ENCODE data around the gene CCDC15.

CCDC15 gene

DNA sequence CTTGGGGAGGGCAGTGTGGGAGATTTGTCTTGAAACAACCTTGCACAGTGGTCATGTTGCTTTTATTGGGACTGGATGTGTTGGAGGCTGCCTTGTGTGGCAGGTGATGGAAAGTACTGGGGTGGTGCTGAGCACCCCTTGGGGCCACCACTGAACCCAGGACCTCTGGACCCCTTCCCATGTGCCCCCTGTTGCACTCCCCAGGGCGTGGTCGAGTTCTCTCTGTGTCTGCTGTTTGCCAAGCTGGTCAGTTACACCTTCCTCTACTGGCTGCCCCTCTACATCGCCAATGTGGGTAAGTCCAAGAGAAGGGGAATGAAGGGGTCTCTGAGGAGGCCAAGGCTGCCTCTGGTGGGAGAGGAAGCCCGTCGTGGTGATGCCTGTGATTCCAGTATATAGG, 128.0 kb downstream of the CCDC15 start:
- in situ Hi-C loops (cut with MboI; ENCODE audit: low sequenced_read_pairs, unreplicated experiment), result no loop called here
- no peak for DNase-seq (ENCODE audit: low spot score)
- TF ChIP-seq, protein P1, sequence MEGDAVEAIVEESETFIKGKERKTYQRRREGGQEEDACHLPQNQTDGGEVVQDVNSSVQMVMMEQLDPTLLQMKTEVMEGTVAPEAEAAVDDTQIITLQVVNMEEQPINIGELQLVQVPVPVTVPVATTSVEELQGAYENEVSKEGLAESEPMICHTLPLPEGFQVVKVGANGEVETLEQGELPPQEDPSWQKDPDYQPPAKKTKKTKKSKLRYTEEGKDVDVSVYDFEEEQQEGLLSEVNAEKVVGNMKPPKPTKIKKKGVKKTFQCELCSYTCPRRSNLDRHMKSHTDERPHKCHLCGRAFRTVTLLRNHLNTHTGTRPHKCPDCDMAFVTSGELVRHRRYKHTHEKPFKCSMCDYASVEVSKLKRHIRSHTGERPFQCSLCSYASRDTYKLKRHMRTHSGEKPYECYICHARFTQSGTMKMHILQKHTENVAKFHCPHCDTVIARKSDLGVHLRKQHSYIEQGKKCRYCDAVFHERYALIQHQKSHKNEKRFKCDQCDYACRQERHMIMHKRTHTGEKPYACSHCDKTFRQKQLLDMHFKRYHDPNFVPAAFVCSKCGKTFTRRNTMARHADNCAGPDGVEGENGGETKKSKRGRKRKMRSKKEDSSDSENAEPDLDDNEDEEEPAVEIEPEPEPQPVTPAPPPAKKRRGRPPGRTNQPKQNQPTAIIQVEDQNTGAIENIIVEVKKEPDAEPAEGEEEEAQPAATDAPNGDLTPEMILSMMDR (IDR thresholded peaks at IDR 0.05; ENCODE audit: borderline replicate concordance, control extremely low read depth, extremely low read depth, insufficient read depth, missing control alignments), result no peak

GRCh38 chr11:125082611-125083311, 128.8 kb downstream of the CCDC15 start:
- TF ChIP-seq, protein P1 (IDR thresholded peaks at IDR 0.05; ENCODE audit: borderline replicate concordance, control extremely low read depth, extremely low read depth, insufficient read depth, missing control alignments), result no peak
- in situ Hi-C loops (cut with MboI; ENCODE audit: low sequenced_read_pairs, unreplicated experiment), result no loop called here
- DNase-seq (ENCODE audit: low spot score), result peak; percentile 17

- DNase-seq (ENCODE audit: low spot score), result peak; percentile 21
- in situ Hi-C loops (cut with MboI; ENCODE audit: low sequenced_read_pairs, unreplicated experiment), result no loop called here
Measured at GRCh38 chr11:125083312-125084056, 129.5 kb downstream of the CCDC15 start.

GRCh38 chr11:125084057-125084416, 130.0 kb downstream of the CCDC15 start:
- TF ChIP-seq, protein P1 (IDR thresholded peaks at IDR 0.05; ENCODE audit: borderline replicate concordance, control extremely low read depth, extremely low read depth, insufficient read depth, missing control alignments), result no peak
- DNase-seq (ENCODE audit: low spot score), result peak; percentile 18
- in situ Hi-C loops (cut with MboI; ENCODE audit: low sequenced_read_pairs, unreplicated experiment), result no loop called here

More at GRCh38 chr11:125083312-125084056, 129.5 kb downstream of the CCDC15 start:
- TF ChIP-seq, protein P1 (IDR thresholded peaks at IDR 0.05; ENCODE audit: borderline replicate concordance, control extremely low read depth, extremely low read depth, insufficient read depth, missing control alignments), result no peak

GRCh38 chr11:125084761-125085231, 130.8 kb downstream of the CCDC15 start:
- TF ChIP-seq, protein P1 (IDR thresholded peaks at IDR 0.05; ENCODE audit: borderline replicate concordance, control extremely low read depth, extremely low read depth, insufficient read depth, missing control alignments), result no peak
- in situ Hi-C loops (cut with MboI; ENCODE audit: low sequenced_read_pairs, unreplicated experiment), result no loop called here
- peak; percentile 27 for DNase-seq (ENCODE audit: low spot score)

DNA sequence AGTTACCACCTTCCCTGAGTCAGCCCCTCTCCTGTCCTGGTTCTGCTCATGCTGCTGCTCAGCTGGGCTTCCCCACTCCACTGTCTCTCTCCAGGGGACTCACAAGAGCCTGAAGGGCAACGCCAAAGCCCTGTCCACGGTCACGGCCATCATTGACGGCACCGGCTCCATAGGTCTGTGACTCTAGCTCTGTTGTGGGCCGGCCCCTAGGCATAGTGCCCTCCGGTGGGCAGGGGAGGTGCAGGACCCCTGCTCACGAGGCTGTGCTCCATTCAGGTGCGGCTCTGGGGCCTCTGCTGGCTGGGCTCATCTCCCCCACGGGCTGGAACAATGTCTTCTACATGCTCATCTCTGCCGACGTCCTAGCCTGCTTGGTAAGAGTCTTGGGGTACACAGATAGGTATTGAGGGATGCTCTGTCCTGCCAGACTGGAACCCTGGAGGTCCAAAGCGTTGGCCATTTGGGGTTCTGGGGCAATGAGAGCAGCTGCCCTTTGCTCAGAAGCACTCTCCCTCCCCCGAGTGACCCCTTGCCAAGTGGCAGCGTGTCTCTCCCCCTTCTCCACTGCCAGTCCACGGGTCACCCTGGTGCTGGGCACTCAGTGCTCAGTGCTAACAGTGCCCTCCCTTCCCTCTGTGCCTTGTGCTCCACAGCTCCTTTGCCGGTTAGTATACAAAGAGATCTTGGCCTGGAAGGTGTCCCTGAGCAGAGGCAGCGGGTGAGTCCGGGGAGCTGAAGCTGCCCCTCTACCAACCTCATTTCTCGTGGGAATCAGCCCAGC, 131.5 kb downstream of the CCDC15 start:
- in situ Hi-C loops (cut with MboI; ENCODE audit: low sequenced_read_pairs, unreplicated experiment), result no loop called here
- TF ChIP-seq, protein P1 (IDR thresholded peaks at IDR 0.05; ENCODE audit: borderline replicate concordance, control extremely low read depth, extremely low read depth, insufficient read depth, missing control alignments), result no peak
- DNase-seq (ENCODE audit: low spot score), result peak; percentile 31

All from GM13976 (cell line).